Osteocyte (in vitro differentiated cells): ENCODE measurements around the gene PGM3. TPM values are rescaled to one million over a fixed set of nuclear protein-coding genes. Genes with fewer than 3 reads are reported as not detected.

Experiments
- DNase-seq: peaks from one replicate; pipeline ENCODE4 v3.0.0; 2021; ENCODE audit warnings: mixed read lengths; ENCODE audit not compliant: unreplicated experiment; ENCODE audit errors: extremely low spot score
- H3K27ac Mint-ChIP-seq: one replicate; pipeline ENCODE4 v1.8.0; 2021; ENCODE audit warnings: mild to moderate bottlenecking, mixed read lengths; ENCODE audit not compliant: unreplicated experiment
- H3K27me3 Mint-ChIP-seq: one replicate; pipeline ENCODE4 v1.8.0; 2021; ENCODE audit warnings: mixed read lengths; ENCODE audit not compliant: unreplicated experiment
- H3K36me3 Mint-ChIP-seq: one replicate; pipeline ENCODE4 v1.8.0; 2021; ENCODE audit warnings: mixed read lengths; ENCODE audit not compliant: unreplicated experiment
- H3K4me1 Mint-ChIP-seq: one replicate; pipeline ENCODE4 v1.8.0; 2021; ENCODE audit warnings: mixed read lengths; ENCODE audit not compliant: unreplicated experiment
- H3K4me3 Mint-ChIP-seq: one replicate; pipeline ENCODE4 v1.8.0; 2021; ENCODE audit warnings: mild to moderate bottlenecking, moderate library complexity, mixed read lengths; ENCODE audit not compliant: unreplicated experiment
- H3K9me3 Mint-ChIP-seq: one replicate; pipeline ENCODE4 v1.8.0; 2021; ENCODE audit warnings: mixed read lengths; ENCODE audit not compliant: unreplicated experiment
- CTCF ChIP-seq: fragments of 200-600 bp; sonication (generic); IDR thresholded peaks from 2 replicates; pipeline ENCODE4 v1.5.0; 2021; ENCODE audit warnings: antibody characterized with exemption, mild to moderate bottlenecking, moderate library complexity
- total RNA-seq: library from RNA; stranded (reverse); gene quantifications from 2 replicates; pipeline ENCODE4 v1.2.1, GENCODE V29; 2021

PGM3 gene
- total RNA-seq, 1 donor from 2014 or later = 81.1 TPM

GRCh38 chr6:83202031-83202430 lies 9.0 kb upstream of the PGM3 start:
- TF ChIP-seq CTCF = no peak
- Mint-ChIP-seq H3K27me3 (no peaks in the 10 kb centered on the region), H3K4me3 (no peak overlapping the region), H3K9me3 (no peaks in the 10 kb centered on the region), H3K36me3 (peaks cover 10% of the 10 kb centered on the region), H3K4me1 (peaks cover 24% of the 10 kb centered on the region), H3K27ac (no peak overlapping the region)
- DNase-seq = no peak

GRCh38 chr6:83199863-83200225 lies 6.8 kb upstream of the PGM3 start:
- peaks cover 28% of the 10 kb centered on the region for H3K4me1 Mint-ChIP-seq
- peak overlapping the region; percentile 52 for H3K27ac Mint-ChIP-seq
- no peaks in the 10 kb centered on the region for H3K27me3 Mint-ChIP-seq
- H3K9me3 Mint-ChIP-seq = no peaks in the 10 kb centered on the region
- H3K36me3 Mint-ChIP-seq = peaks cover 10% of the 10 kb centered on the region
- H3K4me3 Mint-ChIP-seq = no peak overlapping the region
- TF ChIP-seq CTCF = no peak
- DNase-seq = no peak

- peaks cover 10% of the 10 kb centered on the region for H3K36me3 Mint-ChIP-seq
- no peak for DNase-seq
- no peak for TF ChIP-seq CTCF
- H3K27ac Mint-ChIP-seq = peak overlapping the region; percentile 62
- no peaks in the 10 kb centered on the region for H3K27me3 Mint-ChIP-seq
- no peak overlapping the region for H3K4me3 Mint-ChIP-seq
- no peaks in the 10 kb centered on the region for H3K9me3 Mint-ChIP-seq
- peaks cover 33% of the 10 kb centered on the region for H3K4me1 Mint-ChIP-seq
Measured at GRCh38 chr6:83199173-83199862, 6.3 kb upstream of the PGM3 start.

GRCh38 chr6:83198486-83199172 lies 5.6 kb upstream of the PGM3 start:
- peaks cover 10% of the 10 kb centered on the region for H3K36me3 Mint-ChIP-seq
- H3K27me3 Mint-ChIP-seq = no peaks in the 10 kb centered on the region
- TF ChIP-seq CTCF = no peak
- no peak overlapping the region for H3K4me3 Mint-ChIP-seq
- peak overlapping the region; percentile 62 for H3K27ac Mint-ChIP-seq
- DNase-seq = no peak
- H3K4me1 Mint-ChIP-seq = peaks cover 38% of the 10 kb centered on the region
- H3K9me3 Mint-ChIP-seq = no peaks in the 10 kb centered on the region

- Mint-ChIP-seq H3K36me3 (peaks cover 17% of the 10 kb centered on the region), H3K4me3 (peak overlapping the region; percentile 98), H3K9me3 (no peaks in the 10 kb centered on the region), H3K27ac (peak overlapping the region; percentile 66), H3K4me1 (peaks cover 55% of the 10 kb centered on the region), H3K27me3 (no peaks in the 10 kb centered on the region)
- no peak for TF ChIP-seq CTCF
- peak; percentile 86 for DNase-seq
Measured at GRCh38 chr6:83193747-83194566, 892 bp upstream of the PGM3 start.
